Fibroblast of villous mesenchyme (primary cell): ENCODE measurements around the gene VAMP5. TPM values are rescaled to one million over a fixed set of nuclear protein-coding genes. Genes with fewer than 3 reads are reported as not detected.

Experiments
- DNase-seq: peaks from one replicate; pipeline ENCODE4 v3.0.0-alpha.2; 2010; ENCODE audit warnings: low read depth
- H3K4me3 ChIP-seq: 2 replicates; pipeline ENCODE4 v1.5.1; 2011; ENCODE audit warnings: low read depth, mild to moderate bottlenecking, low read length
- total RNA-seq: library from RNA; depleted of rRNA; stranded (reverse); fragments of >200 nt; gene quantifications from 2 replicates; pipeline ENCODE4 v1.2.3, GENCODE V29; 2012
- TF ChIP-seq, protein P1 (sequence below): IDR thresholded peaks from 2 replicates; pipeline ENCODE4 v1.5.1; 2012; ENCODE audit warnings: low read depth, mild to moderate bottlenecking, low read length; ENCODE audit not compliant: insufficient read depth

The VAMP5 gene
- total RNA-seq, 1 donor: 18.1 TPM

DNA sequence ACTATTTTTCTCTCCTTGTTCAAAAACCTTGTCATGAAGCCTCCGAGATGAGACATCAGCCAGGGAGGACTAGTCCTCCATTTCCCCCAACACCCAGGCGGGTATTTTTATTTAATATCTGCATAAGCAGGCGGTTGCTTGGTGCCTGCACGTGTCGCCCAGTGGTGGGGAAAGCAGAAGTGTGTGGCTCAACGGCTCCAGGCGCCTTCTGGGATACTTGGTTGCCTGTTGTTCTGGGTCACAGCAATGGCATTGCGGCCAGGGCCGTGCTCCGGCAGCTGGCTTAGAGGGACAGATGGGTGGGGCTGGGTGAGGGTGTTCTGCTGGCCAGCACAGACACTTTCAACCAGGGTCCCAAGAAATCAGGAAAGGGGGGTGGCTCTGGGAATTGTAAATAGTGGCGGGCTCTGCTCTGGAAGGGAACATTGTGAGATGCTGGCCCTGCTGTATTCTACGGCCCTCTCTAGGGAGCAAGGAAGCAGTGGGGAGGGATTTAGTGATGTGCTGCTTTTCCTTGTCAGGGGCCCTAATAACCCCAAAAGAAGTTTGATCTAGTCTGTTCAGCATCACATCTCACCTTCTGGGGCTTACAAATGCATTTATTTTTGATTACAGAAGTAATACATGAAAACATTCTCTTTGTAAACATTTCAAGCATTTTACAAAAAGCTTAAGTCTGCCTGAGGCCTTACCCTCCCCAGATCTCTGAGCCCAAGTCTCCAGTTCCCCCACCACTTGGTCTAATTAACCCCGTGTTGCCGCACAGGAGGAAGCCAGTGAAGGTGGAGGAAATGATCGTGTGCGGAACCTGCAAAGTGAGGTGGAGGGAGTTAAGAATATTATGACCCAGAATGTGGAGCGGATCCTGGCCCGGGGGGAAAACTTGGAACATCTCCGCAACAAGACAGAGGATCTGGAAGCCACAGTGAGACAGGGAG is 5.7 kb upstream of the VAMP5 start:
- TF ChIP-seq, protein P1, sequence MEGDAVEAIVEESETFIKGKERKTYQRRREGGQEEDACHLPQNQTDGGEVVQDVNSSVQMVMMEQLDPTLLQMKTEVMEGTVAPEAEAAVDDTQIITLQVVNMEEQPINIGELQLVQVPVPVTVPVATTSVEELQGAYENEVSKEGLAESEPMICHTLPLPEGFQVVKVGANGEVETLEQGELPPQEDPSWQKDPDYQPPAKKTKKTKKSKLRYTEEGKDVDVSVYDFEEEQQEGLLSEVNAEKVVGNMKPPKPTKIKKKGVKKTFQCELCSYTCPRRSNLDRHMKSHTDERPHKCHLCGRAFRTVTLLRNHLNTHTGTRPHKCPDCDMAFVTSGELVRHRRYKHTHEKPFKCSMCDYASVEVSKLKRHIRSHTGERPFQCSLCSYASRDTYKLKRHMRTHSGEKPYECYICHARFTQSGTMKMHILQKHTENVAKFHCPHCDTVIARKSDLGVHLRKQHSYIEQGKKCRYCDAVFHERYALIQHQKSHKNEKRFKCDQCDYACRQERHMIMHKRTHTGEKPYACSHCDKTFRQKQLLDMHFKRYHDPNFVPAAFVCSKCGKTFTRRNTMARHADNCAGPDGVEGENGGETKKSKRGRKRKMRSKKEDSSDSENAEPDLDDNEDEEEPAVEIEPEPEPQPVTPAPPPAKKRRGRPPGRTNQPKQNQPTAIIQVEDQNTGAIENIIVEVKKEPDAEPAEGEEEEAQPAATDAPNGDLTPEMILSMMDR: no peak
- H3K4me3 ChIP-seq: peak overlapping the region; percentile 47
- DNase-seq: peak; percentile 45

DNA sequence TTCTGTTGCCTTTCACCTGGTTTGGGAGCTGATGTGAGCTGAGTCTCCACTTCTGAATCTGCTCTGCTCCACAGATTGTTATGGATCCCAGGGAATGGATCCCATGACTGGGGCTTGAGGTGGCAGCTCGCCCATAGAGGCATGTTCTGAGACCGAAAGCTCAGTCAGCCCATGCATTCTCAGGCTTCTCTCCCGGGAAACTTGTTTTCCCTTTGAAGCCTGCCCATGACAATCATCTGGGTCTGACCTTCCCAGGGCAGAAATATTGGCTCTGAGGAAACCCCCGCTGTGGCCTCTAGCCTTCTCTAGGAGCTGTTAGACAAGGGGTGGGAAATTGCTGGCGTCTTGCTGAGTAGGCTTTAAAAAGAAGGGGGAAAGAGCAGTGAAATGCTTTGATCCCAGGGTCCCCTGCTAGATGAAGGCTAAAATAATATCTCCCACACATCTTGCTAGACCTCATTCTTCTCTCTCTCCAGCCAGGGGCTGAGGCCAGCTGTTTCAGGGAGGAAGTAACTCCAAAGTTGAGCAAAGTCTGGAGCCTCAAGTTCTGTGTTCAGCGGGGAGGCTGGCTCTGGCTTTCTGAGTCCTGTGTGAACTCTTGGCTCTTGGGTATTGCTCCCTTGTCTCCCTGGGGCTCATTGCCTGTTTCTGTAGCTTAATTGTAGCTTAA is 4.8 kb upstream of the VAMP5 start:
- peak overlapping the region; percentile 1 for H3K4me3 ChIP-seq
- TF ChIP-seq, protein P1: no peak
- peak; percentile 28 for DNase-seq

- TF ChIP-seq, protein P1: no peak
- DNase-seq: no peak
- H3K4me3 ChIP-seq: no peak overlapping the region
Measured at GRCh38 chr2:85580206-85580605, 4.0 kb upstream of the VAMP5 start.

- TF ChIP-seq, protein P1: no peak
- no peak for DNase-seq
- H3K4me3 ChIP-seq: no peak overlapping the region
Measured at GRCh38 chr2:85582492-85582891, 1.7 kb upstream of the VAMP5 start.

DNA sequence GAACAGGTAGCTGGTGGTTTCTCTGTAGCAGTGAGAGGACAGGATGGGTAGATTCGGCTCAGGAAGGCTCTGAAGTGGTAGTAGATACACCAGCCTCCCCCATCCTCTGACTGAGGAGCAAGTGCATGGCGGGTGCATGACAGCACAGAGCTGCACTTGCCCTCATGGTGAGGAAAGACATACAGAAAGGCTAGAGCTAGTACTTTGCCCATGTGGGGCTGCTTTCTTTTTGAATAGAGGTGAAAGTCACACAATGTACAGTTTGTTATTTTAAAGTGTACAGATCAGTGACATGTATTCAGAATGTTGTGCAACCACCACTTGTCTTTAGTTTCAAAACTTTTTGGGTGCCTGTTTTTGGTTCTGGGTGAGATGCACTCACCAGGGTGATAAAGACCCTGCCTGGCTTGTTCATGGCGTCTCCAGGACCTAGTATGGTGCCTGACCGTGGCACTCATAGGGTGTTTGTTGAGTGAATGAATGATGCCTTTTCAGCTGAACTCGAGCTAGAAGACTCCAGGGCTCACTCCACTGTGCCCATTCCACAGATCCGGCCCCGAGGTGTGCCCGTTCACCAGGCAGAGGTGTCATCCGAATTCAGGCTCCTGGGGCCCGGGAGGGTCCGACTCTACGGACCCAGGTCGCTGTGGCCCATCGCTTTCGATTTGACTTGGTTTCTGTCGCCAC is 421 bp upstream of the VAMP5 start:
- H3K4me3 ChIP-seq: peak overlapping the region; percentile 56
- TF ChIP-seq, protein P1: no peak
- DNase-seq: peak; percentile 28

GRCh38 chr2:85584857-85585780 is 888 bp downstream of the VAMP5 start:
- peak; percentile 55 for DNase-seq
- H3K4me3 ChIP-seq: peak overlapping the region; percentile 64
- TF ChIP-seq, protein P1: no peak
